NCI-H2227 (cell line): Measurements from ENCODE around the gene WDFY1.

ENCODE experiments used
- DNase-seq: peaks from one replicate; lab custom pipeline; 2025; ENCODE audit not compliant: unreplicated experiment; lab: John Stamatoyannopoulos, UW

The WDFY1 gene, protein sequence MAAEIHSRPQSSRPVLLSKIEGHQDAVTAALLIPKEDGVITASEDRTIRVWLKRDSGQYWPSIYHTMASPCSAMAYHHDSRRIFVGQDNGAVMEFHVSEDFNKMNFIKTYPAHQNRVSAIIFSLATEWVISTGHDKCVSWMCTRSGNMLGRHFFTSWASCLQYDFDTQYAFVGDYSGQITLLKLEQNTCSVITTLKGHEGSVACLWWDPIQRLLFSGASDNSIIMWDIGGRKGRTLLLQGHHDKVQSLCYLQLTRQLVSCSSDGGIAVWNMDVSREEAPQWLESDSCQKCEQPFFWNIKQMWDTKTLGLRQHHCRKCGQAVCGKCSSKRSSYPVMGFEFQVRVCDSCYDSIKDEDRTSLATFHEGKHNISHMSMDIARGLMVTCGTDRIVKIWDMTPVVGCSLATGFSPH

DNA sequence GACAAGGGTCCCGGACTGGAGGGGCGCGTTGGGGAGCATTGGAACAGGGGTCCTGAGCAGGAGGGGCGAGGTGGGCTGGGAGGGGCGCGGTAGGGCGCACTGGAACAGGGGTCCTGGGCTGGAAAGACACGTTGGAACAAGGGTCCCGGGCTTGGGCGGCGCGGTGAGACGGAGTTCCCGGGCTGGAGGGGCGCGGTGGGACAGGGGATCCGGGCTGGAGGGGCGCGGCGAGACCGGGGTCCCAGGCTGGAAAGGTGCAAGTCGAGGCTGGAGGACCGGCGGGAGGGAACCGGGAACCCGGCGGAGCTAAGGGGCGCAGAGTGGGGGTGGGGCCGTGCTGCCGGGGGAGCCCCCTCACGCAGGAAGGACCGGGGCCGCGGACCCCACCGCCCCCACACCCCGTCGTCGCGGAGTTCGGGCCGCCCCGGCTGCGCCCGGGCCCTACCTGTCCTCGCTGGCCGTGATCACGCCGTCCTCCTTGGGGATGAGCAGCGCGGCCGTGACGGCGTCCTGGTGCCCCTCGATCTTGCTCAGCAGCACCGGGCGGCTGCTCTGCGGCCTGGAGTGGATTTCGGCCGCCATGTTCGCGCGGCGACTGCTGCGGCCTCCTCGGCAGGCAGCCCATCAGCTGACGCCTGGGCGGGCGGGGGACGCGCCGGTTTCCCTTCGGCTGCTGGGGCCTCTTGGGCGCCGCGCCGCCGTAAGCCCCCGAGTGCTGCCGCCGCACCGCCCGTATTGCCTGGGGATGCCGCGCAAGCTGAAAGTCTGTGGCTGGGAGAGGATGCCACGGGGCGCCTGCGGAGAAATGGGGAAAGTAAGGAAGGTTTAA is at the start of gene WDFY1:
TSS of gene WDFY1 (minus strand) at position 633 of the 829 bp plus-strand sequence. CDS start at position 582, 51 bp downstream.
- DNase-seq: peak; percentile 93

DNA sequence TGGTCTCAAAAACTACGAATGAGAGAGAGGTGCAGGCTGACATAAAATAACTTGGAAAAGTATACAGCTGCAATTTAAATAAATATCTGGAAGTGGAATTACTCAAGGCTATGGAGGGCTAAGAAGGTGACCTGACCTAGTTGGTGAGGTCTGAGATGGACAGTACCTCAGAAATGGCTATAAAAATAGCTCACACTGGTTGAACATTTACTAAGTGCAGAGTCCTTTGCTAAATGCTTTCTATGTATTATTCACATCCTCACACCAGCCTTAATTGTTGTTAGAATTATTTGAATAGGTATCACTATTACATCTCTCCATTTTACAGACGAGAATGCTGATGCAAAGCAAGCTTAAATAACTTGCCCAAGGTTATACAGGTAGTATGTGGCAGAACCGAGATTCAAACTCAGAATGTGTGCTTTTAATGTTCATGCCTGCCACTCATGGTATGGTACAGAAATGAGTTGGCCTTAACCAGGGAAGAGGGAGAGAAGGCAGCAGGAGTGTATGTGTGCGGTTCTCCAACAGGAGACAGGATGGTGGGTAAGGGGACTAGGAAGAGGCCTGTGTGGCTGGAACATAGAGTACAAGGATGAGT is 49.5 kb upstream of the WDFY1 start:
- DNase-seq: no peak

DNA sequence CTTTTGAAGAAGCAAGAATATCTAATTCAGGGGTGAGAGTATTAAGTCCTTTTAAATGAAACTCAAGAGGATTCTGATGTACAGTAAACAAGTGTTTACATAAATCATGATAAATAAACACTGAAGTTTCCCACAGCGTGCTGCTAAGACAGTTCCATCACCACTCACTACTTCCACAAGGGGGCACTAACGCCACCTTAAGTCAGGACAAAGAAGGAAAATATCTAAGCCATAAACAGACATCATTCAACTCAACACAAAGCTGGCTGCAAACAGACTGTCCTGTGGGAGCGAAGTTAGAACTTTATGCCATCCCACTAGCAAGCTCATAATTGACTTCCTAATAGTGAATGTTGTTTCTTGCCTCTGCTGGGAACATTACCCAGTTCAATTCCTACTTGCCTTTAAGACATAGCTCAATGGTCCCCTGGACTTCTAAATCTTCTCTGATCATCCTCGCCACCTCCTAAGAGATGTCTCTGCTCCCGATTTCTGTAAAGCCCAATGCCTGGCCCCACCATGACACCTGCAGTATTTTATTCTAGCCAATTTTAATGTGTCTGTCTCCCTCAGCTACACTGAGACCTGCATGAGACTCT is 48.6 kb upstream of the WDFY1 start:
- DNase-seq: peak; percentile 83

DNA sequence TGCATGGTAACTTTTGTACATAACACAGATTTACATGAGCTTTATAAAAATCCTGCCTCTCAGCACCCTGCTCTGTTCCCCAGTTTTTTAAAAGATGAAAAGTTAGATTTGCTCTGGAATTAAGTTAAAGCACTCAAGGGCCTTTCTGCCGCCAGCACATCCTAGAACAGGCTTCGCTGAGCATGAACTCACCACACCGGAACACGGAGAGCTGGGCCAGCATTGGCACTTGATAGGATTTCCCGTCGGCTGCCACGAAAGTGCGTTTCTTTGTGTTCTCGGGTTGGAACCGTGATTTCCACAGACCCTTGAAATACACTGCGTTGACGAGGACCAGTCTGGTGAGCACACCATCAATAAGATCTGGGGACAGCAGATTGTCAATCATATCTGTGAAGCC is 46.5 kb upstream of the WDFY1 start:
- DNase-seq: no peak

DNA sequence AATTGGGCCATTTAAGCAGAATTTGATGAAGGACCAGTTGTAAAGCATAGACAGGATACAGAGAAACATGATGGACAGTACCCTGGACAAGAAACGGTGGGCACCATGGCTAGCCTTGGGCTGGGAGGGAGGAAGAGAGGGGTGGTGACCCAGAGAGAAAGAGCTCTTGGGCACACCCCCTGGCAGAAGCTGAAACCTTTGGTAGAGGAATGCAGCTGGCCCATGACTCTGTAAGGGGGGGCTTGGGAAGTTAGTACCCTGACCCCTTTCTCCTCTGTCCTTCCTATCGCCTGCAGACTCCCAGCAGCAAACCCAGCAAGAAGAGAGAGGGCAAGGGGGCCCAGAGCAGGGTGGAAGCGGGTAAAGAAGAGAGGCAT is 44.7 kb upstream of the WDFY1 start:
- DNase-seq: no peak

DNA sequence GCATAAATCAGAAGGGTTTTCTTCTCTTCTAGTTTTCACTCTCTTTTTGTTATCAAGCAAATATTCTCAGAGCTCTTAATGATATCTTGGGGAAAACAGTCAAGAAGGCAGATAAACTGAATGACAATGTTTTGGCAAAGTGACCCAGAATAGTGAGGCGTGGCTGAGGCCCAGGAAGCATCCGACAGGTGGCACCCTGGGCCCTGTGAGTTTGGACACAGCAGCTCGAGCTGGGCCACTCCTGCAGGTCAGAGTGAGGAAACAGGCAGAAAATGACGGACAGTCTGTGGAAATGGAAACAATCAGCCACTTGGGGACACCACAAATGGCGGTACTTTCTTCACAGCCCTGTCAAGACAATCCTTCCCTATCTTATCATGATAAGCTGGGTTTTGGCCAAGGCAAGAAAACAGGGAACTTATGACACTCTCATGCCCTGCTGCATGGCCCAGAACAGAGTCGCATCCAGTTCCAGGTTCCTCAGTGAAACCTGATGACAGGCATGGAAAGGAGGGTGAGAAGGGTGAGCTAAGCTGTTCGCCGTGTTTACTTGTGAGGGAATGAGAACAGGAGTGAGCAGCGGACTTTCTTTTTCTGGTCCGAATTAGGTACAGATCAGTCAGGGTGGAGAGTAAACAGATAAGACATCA is 44.2 kb upstream of the WDFY1 start:
- no peak for DNase-seq

DNA sequence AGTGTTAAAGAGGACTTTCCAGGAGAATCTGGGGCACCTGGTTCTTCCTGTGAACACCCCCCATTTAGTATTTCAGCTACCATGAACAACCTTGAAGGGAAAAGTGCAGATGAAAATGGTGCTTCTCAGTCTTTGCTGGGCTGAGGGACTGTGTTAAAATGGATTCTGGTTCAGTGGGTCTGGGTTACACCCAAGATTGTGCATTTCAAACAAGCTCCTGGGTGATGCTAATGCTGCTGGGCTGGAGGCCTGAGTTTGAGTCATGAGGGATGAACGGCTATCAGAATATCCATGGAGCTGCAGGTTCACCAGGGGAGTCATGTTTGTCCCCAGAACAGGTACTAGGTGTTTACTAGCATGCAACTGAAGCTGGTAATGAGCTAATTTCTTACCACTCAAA is 36.1 kb upstream of the WDFY1 start:
- no peak for DNase-seq

DNA sequence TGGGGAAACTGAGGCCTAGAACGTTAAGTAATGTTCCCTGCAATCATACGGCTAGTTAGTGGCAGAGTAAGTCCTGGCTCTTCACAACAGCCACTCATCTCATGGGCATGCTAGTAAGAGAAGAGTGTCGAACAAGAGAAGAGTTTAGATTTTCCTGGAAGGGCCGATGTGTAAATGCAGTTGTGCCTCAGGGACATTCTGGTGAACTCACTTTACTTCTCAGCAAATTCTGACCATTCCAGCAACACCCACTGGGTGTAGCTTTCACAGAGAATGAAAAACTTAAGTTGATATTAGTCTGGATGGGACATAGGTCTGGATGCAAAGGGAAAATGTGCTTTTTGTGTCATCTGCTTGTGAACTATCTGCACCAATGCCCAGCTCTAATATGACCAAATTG is 35.7 kb upstream of the WDFY1 start:
- DNase-seq: no peak

DNA sequence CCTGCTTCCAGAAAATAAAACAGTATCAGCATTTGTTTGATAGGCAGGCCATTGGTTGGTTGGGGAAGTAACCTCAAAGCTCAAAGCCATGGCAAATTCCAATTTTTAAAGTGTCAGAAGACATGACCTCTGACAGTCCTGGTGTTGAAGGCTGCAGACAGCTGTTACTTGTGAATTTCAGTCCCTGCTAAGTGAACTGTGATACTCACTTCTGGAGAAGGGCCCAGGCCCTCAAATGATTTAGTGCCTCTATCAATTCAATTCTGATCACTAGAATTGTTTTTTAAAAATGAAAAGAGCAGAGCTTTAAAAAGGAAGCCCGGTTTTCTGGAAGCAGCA is 35.2 kb upstream of the WDFY1 start:
- DNase-seq: no peak

DNA sequence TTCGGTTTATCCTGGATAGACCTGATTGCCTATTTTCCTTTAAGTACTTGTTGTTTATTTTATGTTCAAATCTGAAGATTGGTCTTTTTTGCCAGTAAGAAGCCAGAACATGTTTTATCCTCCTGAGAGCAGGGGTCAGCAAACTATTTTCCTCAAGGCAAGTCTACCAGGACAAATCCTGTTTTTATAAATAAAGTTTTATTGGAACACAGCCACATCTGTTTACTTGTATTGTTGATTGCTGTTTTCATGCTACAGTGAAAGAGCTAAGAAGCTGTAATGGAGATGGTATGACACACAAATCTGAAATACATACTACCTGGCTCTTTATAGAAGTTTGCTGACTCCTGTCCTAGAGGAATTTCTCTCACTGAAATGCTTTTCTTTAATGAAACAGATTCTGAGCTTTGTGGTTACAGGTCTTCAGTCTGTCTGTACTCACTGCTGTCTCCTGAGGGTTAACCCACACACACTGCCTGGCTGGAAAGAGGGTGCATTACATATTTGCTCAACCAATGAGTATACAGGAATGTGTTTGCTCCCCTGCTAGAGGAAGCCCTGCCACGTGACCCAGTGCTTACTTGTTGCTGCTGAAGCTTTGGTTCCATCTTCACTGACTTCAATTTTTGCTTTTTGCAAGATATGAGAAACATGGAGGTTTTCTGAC is 34.7 kb upstream of the WDFY1 start:
- no peak for DNase-seq

DNA sequence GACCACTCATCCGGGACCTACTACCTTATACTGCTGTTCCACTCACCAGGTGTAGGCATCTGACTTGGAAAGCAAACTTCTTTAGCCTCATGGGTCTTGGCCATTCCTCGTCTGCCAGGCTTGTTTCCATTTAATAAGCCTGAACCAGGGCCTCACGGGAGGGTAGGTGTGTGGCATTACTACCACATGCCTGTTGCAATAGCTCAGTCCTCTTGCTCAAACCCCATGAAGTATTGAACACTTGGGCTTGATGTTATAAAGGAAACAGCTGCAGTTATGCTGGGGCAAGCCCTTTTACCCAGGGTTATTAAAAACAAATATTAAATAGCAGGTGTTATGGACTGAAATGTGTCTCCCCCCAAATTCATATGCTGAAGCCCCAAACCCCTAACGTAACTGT is 33.3 kb upstream of the WDFY1 start:
- DNase-seq: no peak

DNA sequence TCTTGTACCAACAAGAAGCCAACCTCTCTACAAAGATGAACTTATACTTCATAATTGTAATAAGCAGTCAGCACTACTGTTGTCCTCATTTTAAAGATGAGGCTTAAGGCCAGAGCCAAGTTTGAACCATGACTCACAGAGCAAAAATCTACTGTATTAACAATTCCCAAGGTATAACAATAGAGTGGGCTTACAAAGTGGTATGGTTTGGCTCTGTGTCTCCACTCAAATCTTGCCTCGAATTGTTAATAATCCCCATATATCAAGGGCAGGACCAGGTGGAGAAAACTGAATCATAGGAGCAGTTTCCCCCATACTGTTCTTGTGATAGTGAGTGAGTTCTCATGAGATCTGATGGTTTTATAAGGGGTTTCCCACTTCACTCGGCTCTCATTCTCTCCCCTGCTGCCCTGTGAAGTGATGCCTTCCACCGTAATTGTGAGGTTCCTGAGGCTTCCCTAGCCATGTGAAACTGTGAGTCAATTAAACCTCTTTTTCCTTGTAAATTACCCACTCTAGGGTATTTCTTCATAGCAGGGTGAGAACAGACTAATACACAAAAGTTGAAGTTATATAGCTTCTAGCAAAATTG is 31.6 kb upstream of the WDFY1 start:
- DNase-seq: no peak

DNA sequence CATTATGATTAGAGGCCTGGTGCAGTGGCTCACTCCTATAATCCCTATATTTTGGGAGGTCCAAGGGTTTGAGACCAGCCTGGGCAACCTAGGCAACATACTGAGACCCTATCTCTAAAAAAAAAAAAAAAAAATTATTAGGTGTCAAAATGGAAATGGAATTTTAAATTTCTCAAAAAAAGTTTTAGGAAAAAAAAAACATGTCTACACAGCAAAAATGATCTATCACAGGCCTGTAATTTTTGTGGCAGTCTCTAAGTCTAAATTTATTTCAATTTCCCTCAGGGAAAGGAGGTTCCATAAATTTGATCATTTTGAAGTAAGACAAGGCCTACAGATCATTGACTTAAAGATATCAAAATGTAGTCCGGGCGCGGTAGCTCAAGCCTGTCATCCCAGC is 28.5 kb upstream of the WDFY1 start:
- DNase-seq: no peak

DNA sequence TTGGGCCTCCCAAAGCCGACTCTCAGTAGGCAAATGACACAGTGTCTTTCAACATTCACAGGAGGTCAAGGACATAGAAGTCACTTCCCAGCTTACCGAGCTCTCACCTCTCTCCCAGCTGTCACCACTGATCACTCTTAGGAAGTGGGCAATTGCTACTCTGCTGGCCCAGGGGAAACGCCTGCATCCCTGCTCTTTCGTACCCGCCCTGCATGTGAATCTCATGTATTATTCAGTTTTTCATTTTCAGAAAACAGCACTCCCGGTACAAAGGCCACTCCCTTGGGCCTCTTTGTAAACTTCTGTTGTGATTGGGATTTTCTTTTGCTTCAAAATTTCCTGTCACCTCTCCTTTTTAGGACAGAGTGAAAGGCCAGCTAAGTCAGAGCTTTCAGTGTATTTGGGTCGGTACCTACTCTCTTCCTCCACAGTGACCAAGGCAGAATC is 27.5 kb upstream of the WDFY1 start:
- DNase-seq: peak; percentile 22

DNA sequence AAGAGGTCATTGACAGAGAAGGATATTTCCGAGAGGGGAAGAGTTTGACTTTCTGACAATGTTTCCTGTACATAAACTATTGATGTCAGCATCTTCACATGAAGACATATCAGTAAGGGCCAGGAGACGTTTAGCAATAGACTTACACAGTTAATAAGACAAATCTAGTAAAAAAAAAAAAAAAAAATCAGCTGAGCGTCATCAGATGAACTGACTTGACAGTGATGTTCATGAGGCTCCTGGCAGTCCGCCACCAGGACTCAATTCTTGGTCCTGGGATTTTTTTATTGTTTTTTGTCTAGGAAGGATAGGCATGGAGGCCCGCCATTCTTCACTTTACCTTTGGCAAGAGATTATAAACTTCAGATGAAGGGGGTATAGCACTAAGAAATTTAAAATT is 26.6 kb upstream of the WDFY1 start:
- DNase-seq: no peak

DNA sequence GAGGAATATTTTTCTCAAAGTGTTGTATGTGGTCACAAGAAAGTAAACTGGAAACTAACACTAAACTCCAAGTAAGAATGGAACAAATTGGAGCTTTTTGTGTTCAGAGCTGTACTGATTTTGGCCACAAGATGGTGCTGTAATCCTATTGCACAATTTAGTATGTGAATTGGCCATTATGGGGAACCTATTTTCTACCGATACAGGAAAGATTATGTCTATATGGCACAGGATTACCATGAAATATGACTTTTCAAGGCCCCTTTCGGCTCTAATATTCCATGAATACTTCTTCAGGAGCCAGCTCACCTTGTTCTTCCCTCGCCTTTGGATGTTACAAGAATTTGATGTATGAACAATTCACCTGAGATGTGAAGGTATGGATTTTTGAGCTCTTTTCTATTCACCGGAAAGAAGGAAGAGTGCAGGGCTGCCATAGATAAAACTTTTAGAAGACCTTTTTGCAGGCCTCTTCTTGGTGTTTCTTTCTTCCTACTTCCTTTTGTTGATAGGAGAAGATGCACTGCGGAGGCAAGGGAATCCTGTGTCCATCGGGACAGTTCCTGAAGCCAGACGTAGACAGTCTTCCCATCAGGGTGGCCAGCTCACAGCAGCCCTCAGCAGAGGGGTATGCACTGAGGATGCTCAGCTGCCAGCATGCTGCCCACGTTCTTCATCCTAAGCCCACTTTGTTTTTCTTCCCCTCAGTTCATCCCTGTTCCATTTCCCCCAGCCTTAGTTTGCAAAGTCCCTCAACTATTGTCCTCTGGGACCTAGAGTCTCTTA is 25.4 kb upstream of the WDFY1 start:
- DNase-seq: peak; percentile 75

DNA sequence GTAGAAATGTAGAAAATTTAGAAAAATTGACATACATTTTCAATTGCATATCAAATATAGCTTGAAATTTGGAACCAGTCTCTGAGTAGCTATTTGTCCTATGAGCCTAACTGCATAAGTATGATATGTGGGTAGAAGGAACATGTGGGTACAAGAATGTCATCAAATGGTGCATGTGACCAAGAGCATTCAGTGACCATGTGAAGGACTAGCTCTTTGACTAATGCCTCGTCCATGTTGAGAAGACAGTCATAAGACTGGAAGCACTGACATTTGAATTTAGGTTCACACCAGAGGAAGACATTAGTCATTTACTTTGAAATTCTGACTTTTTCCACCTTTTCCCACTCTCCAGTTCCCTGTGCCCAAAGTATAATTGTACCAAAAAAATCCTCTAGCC is 24.7 kb upstream of the WDFY1 start:
- no peak for DNase-seq

DNA sequence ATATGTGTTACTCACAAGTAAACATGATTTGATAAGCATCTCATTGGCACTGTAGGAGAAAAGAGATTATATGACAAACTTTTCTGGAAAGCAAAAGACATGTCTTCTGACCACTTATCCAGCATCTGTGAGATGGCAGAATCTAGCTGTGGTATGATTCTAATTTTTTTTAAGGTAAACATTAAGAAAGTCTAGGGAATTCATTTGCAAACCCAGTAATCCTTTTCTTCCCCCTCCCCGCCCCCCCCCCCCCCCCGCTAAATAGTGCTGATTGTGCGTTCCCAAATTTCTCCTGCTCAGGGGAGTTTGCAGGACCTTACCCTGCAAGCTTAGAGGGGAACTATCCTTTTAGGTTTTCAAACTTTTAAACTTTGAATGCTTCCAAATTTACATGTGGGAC is 24.2 kb upstream of the WDFY1 start:
- no peak for DNase-seq

DNA sequence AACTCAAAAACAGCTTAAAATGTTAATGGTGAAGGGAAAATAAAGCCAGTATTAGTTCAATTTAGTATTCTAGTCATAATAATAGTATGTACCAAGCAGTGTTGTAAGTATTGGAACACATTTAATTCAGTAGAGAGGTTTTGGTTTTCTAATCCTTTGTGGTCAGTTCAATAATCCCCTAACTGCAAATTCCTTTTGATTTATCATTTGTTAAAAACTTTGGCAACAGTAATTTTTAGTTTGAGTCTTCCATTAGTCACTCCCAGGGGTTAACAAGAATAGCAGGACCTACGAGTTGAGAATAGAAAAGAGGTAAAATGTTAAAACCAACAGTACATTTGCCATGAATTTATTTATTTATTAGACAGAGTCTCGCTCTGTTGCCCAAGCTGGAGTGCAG is 22.8 kb upstream of the WDFY1 start:
- no peak for DNase-seq
